ENCODE results near the gene PLD2. TPM values are rescaled to one million over a fixed set of nuclear protein-coding genes. Genes with fewer than 3 reads are reported as not detected.

PLD2 gene
- total and polyA plus RNA-seq, 5 donors from 2014 or later, result 1.6 to 36.4 (median 2.0) TPM

- ATAC-seq (ENCODE audit: low read depth in 2 of 2), result peak; percentile 45 to 87
- no peak within 1 kb of the TSS for H3K4me3 Mint-ChIP-seq
- no peaks in the 10 kb centered on the region for H3K36me3 ChIP-seq (ENCODE audit: control insufficient read depth, insufficient read depth, low read length)
Observed at GRCh38 chr17:4771519-4772234, 35.3 kb upstream of the PLD2 start, which contains the start of gene TM4SF5. Gene TM4SF5, plus strand, starts transcription at chr17:4771886. Its CDS starts 37 bp downstream, at chr17:4771923.

GRCh38 chr17:4772235-4772613 is 34.7 kb upstream of the PLD2 start:
- Mint-ChIP-seq H3K27me3 (peaks cover 18% of the 10 kb centered on the region), H3K36me3 (no peaks in the 10 kb centered on the region), H3K4me3 (no peak overlapping the region), H3K9me3 (peaks cover 0 to 1% (median 0%) of the 10 kb centered on the region in 7 donors), H3K4me1 (peaks cover 0 to 14% (median 6%) of the 10 kb centered on the region in 4 donors), H3K27ac (no peak overlapping the region)
- H3K36me3 ChIP-seq (ENCODE audit: control insufficient read depth, insufficient read depth, low read length), result no peaks in the 10 kb centered on the region
- no peak overlapping the region for H3K4me3 ChIP-seq (ENCODE audit: low read depth, low read length)
- no peak for ATAC-seq (ENCODE audit: low read depth in 2 of 2)
- DNase-seq, result no peak
- no peaks in the 10 kb centered on the region for H3K27me3 ChIP-seq (ENCODE audit: control insufficient read depth, insufficient read depth, low read length)
- H3K9me3 ChIP-seq (ENCODE audit: control insufficient read depth in 2 of 2, low read length in 2 of 2), result no peaks in the 10 kb centered on the region
- H3K4me1 ChIP-seq (ENCODE audit: control insufficient read depth, insufficient read depth, low read length, poor library complexity, severe bottlenecking), result peaks cover 5% of the 10 kb centered on the region
- no peak overlapping the region for H3K27ac ChIP-seq (ENCODE audit: insufficient read depth, low read length, poor library complexity, severe bottlenecking)

More at GRCh38 chr17:4771519-4772234, 35.3 kb upstream of the PLD2 start, which contains the start of gene TM4SF5:
- peaks cover 0 to 1% (median 0%) of the 10 kb centered on the region in 7 donors for H3K9me3 Mint-ChIP-seq
- Histone ChIP-seq H3K9me3 (ENCODE audit: control insufficient read depth in 2 of 2, low read length in 2 of 2) (no peaks in the 10 kb centered on the region), H3K27me3 (ENCODE audit: control insufficient read depth, insufficient read depth, low read length) (no peaks in the 10 kb centered on the region), H3K4me1 (ENCODE audit: control insufficient read depth, insufficient read depth, low read length, poor library complexity, severe bottlenecking) (peaks cover 5% of the 10 kb centered on the region), H3K4me3 (ENCODE audit: low read depth, low read length) (no peak within 1 kb of the TSS), H3K27ac (ENCODE audit: insufficient read depth, low read length, poor library complexity, severe bottlenecking) (no peak within 1 kb of the TSS)
- no peaks in the 10 kb centered on the region for H3K36me3 Mint-ChIP-seq
- peak within 1 kb of the TSS in 2 of 3 donors; percentile 17 to 75 for H3K27ac Mint-ChIP-seq
- H3K4me1 Mint-ChIP-seq, result peaks cover 0 to 14% (median 6%) of the 10 kb centered on the region in 4 donors
- DNase-seq, result peak in 1 of 3 donors; percentile 76
- peaks cover 12% of the 10 kb centered on the region for H3K27me3 Mint-ChIP-seq

DNA sequence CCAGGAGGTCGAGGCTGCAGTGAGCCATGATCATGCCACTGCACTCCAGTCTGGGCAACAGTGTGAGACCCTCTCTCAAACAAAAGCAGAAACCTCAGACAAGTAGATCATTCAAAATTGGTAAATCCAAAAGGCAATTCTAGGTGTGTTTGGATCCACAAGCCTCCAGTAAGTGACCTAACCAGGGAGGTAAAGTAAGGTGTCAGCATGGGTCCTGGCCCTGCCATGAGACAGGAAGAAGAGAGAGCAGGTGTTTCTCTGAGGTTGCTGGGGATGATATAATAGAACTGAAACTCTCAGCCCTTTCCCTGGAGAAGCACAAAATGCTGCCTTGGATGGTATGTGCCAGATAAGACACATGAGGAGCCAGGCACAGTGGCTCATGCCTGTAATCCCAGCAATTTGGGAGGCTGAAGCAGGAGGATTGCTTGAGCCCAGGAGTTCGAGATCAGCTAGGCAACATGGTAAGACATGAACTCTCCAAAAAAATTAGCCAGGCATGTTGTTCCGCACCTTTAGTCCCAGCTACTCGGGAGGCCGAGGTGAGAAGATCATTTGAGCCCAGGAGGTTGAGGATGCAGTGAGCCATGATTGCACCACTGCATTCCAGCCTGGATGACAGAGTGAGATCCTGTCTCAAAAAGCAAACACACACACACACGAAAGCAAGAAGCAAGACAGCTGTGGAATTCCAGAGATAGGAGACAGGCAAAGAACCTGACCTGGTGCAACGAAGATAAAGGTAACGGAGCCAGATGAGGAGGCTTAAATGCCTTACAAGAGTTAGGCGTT is 28.8 kb upstream of the PLD2 start:
- Histone ChIP-seq H3K4me3 (ENCODE audit: low read depth, low read length) (no peak overlapping the region), H3K36me3 (ENCODE audit: control insufficient read depth, insufficient read depth, low read length) (no peaks in the 10 kb centered on the region), H3K9me3 (ENCODE audit: control insufficient read depth in 2 of 2, low read length in 2 of 2) (no peaks in the 10 kb centered on the region), H3K27ac (ENCODE audit: insufficient read depth, low read length, poor library complexity, severe bottlenecking) (no peak overlapping the region), H3K4me1 (ENCODE audit: control insufficient read depth, insufficient read depth, low read length, poor library complexity, severe bottlenecking) (no peaks in the 10 kb centered on the region), H3K27me3 (ENCODE audit: control insufficient read depth, insufficient read depth, low read length) (peaks cover 3% of the 10 kb centered on the region)
- peaks cover 0 to 7% (median 0%) of the 10 kb centered on the region in 4 donors for H3K4me1 Mint-ChIP-seq
- DNase-seq (no peak), ATAC-seq (ENCODE audit: low read depth in 2 of 2) (no peak)
- H3K27ac Mint-ChIP-seq, result peak overlapping the region in 1 of 3 donors; percentile 49
- peaks cover 0 to 3% (median 0%) of the 10 kb centered on the region in 7 donors for H3K9me3 Mint-ChIP-seq
- H3K36me3 Mint-ChIP-seq, result no peaks in the 10 kb centered on the region
- H3K4me3 Mint-ChIP-seq, result no peak overlapping the region
- peaks cover 39% of the 10 kb centered on the region for H3K27me3 Mint-ChIP-seq

- H3K4me3 ChIP-seq (ENCODE audit: low read depth, low read length), result no peak overlapping the region
- peaks cover 61% of the 10 kb centered on the region for H3K27me3 Mint-ChIP-seq
- H3K27ac ChIP-seq (ENCODE audit: insufficient read depth, low read length, poor library complexity, severe bottlenecking), result no peak overlapping the region
- H3K9me3 Mint-ChIP-seq, result peaks cover 0 to 4% (median 0%) of the 10 kb centered on the region in 7 donors
- no peaks in the 10 kb centered on the region for H3K36me3 ChIP-seq (ENCODE audit: control insufficient read depth, insufficient read depth, low read length)
- H3K4me1 Mint-ChIP-seq, result peaks cover 0 to 7% (median 4%) of the 10 kb centered on the region in 4 donors
- H3K36me3 Mint-ChIP-seq, result peaks cover 3% of the 10 kb centered on the region
- peaks cover 11% of the 10 kb centered on the region for H3K27me3 ChIP-seq (ENCODE audit: control insufficient read depth, insufficient read depth, low read length)
- peaks cover 4% of the 10 kb centered on the region for H3K4me1 ChIP-seq (ENCODE audit: control insufficient read depth, insufficient read depth, low read length, poor library complexity, severe bottlenecking)
- no peaks in the 10 kb centered on the region for H3K9me3 ChIP-seq (ENCODE audit: control insufficient read depth in 2 of 2, low read length in 2 of 2)
- H3K4me3 Mint-ChIP-seq, result peak overlapping the region in 1 of 4 donors; percentile 47
- ATAC-seq (ENCODE audit: low read depth in 2 of 2) (no peak), DNase-seq (no peak)
- no peak overlapping the region for H3K27ac Mint-ChIP-seq
Observed at GRCh38 chr17:4780325-4780955, 26.5 kb upstream of the PLD2 start.

GRCh38 chr17:4782652-4783051 is 24.3 kb upstream of the PLD2 start:
- H3K36me3 Mint-ChIP-seq, result peaks cover 3% of the 10 kb centered on the region
- H3K27me3 ChIP-seq (ENCODE audit: control insufficient read depth, insufficient read depth, low read length), result peaks cover 18% of the 10 kb centered on the region
- H3K4me1 Mint-ChIP-seq, result peaks cover 0 to 26% (median 9%) of the 10 kb centered on the region in 4 donors
- H3K4me1 ChIP-seq (ENCODE audit: control insufficient read depth, insufficient read depth, low read length, poor library complexity, severe bottlenecking), result peaks cover 15% of the 10 kb centered on the region
- peaks cover 0 to 2% (median 0%) of the 10 kb centered on the region in 7 donors for H3K9me3 Mint-ChIP-seq
- no peak overlapping the region for H3K4me3 Mint-ChIP-seq
- DNase-seq (no peak), ATAC-seq (ENCODE audit: low read depth in 2 of 2) (no peak)
- no peak overlapping the region for H3K4me3 ChIP-seq (ENCODE audit: low read depth, low read length)
- H3K36me3 ChIP-seq (ENCODE audit: control insufficient read depth, insufficient read depth, low read length), result no peaks in the 10 kb centered on the region
- peaks cover 71% of the 10 kb centered on the region for H3K27me3 Mint-ChIP-seq
- H3K27ac ChIP-seq (ENCODE audit: insufficient read depth, low read length, poor library complexity, severe bottlenecking), result no peak overlapping the region
- H3K27ac Mint-ChIP-seq, result no peak overlapping the region
- no peaks in the 10 kb centered on the region for H3K9me3 ChIP-seq (ENCODE audit: control insufficient read depth in 2 of 2, low read length in 2 of 2)

GRCh38 chr17:4785311-4786105 is 21.4 kb upstream of the PLD2 start:
- peaks cover 22% of the 10 kb centered on the region for H3K27me3 ChIP-seq (ENCODE audit: control insufficient read depth, insufficient read depth, low read length)
- H3K27ac Mint-ChIP-seq, result no peak overlapping the region
- H3K27me3 Mint-ChIP-seq, result peaks cover 70% of the 10 kb centered on the region
- ATAC-seq (ENCODE audit: low read depth in 2 of 2) (no peak), DNase-seq (no peak)
- no peak overlapping the region for H3K27ac ChIP-seq (ENCODE audit: insufficient read depth, low read length, poor library complexity, severe bottlenecking)
- no peak overlapping the region for H3K4me3 Mint-ChIP-seq
- peaks cover 0 to 2% (median 0%) of the 10 kb centered on the region in 7 donors for H3K9me3 Mint-ChIP-seq
- no peak overlapping the region for H3K4me3 ChIP-seq (ENCODE audit: low read depth, low read length)
- peaks cover under 1 to 38% (median 11%) of the 10 kb centered on the region in 4 donors for H3K4me1 Mint-ChIP-seq
- peaks cover 32% of the 10 kb centered on the region for H3K4me1 ChIP-seq (ENCODE audit: control insufficient read depth, insufficient read depth, low read length, poor library complexity, severe bottlenecking)
- no peaks in the 10 kb centered on the region for H3K9me3 ChIP-seq (ENCODE audit: control insufficient read depth in 2 of 2, low read length in 2 of 2)
- H3K36me3 Mint-ChIP-seq, result peaks cover 3% of the 10 kb centered on the region
- H3K36me3 ChIP-seq (ENCODE audit: control insufficient read depth, insufficient read depth, low read length), result no peaks in the 10 kb centered on the region

GRCh38 chr17:4786106-4786511 is 20.8 kb upstream of the PLD2 start, which contains the start of gene VMO1:
Gene VMO1, minus strand, starts transcription at chr17:4786364. Its CDS starts 12 bp downstream, at chr17:4786352.
- no peak for DNase-seq
- H3K9me3 ChIP-seq (ENCODE audit: control insufficient read depth in 2 of 2, low read length in 2 of 2), result no peaks in the 10 kb centered on the region
- H3K36me3 ChIP-seq (ENCODE audit: control insufficient read depth, insufficient read depth, low read length), result no peaks in the 10 kb centered on the region
- peaks cover 34% of the 10 kb centered on the region for H3K4me1 ChIP-seq (ENCODE audit: control insufficient read depth, insufficient read depth, low read length, poor library complexity, severe bottlenecking)
- peak within 1 kb of the TSS in 1 of 3 donors; percentile 9 for H3K27ac Mint-ChIP-seq
- peaks cover 64% of the 10 kb centered on the region for H3K27me3 Mint-ChIP-seq
- H3K4me1 Mint-ChIP-seq, result peaks cover 5 to 41% (median 15%) of the 10 kb centered on the region in 4 donors
- H3K36me3 Mint-ChIP-seq, result peaks cover 3% of the 10 kb centered on the region
- H3K4me3 ChIP-seq (ENCODE audit: low read depth, low read length), result no peak within 1 kb of the TSS
- no peak within 1 kb of the TSS for H3K27ac ChIP-seq (ENCODE audit: insufficient read depth, low read length, poor library complexity, severe bottlenecking)
- H3K4me3 Mint-ChIP-seq, result peak within 1 kb of the TSS in 3 of 4 donors; percentile 50 to 86 (median 61)
- H3K9me3 Mint-ChIP-seq, result peaks cover 0 to 2% (median 0%) of the 10 kb centered on the region in 7 donors
- no peak for ATAC-seq (ENCODE audit: low read depth in 2 of 2)
- peaks cover 22% of the 10 kb centered on the region for H3K27me3 ChIP-seq (ENCODE audit: control insufficient read depth, insufficient read depth, low read length)
